Motor neuron (in vitro differentiated cells): Measurements from ENCODE around the gene SLC35E2B. TPM values are rescaled to one million over a fixed set of nuclear protein-coding genes. Genes with fewer than 3 reads are reported as not detected.
A peak's percentile ranks its signal among the peaks of the same experiment; 100 is the strongest.

Source experiments
- ATAC-seq, 8 experiments: fragments of 200-7000 bp; cut with Tn5 transposase; replicated peaks in 6 of 8; 2 replicates each; pipeline ENCODE4 v1.8.0; 2021; ENCODE audit warnings: mild to moderate bottlenecking in 8 of 8, moderate library complexity in 8 of 8
- H3K27ac ChIP-seq, 2 donors: fragments of 250-450 bp; sonication (Bioruptor Pico); 2 replicates each; pipeline ENCODE4 v1.9.0; 2021; ENCODE audit warnings: antibody characterized with exemption in 2 of 2, mild to moderate bottlenecking in 2 of 2, moderate library complexity in 1 of 2
- H3K4me1 ChIP-seq, 2 donors: fragments of 250-450 bp; sonication (Bioruptor Pico); replicated peaks in 1 of 2; 2 replicates each; pipeline ENCODE4 v1.6.1; 2021; ENCODE audit warnings: antibody characterized with exemption in 2 of 2, mild to moderate bottlenecking in 2 of 2, moderate library complexity in 1 of 2
- H3K4me3 ChIP-seq, 5 donors: fragments of 250-450 bp; sonication (Bioruptor Pico); 2 replicates each; pipeline ENCODE4 v1.9.0; 2021; ENCODE audit warnings: antibody characterized with exemption in 5 of 5, mild to moderate bottlenecking in 5 of 5, moderate library complexity in 4 of 5
- WGBS, 10 experiments: fragments of 450-650 bp; shearing (Covaris generic); methylation state at CpG; one replicate each; pipeline ENCODE4 v1.0.0; 2022; 5-methylcytosine and 5-hydroxymethylcytosine counted together
- in situ Hi-C, 9 experiments: fragments of 400-800 bp; cut with MboI; loops; one replicate each; pipeline ENCODE4 v1.15.0; 2021; ENCODE audit warnings: low sequenced_read_pairs in 9 of 9, low pct_unique_long_range_greater_than_20kb in 2 of 9; ENCODE audit not compliant: unreplicated experiment in 9 of 9
- total RNA-seq, 8 experiments: library from RNA; unstranded; fragments of 300-600 nt; gene quantifications; 2 replicates each; pipeline versions ENCODE4 v1.2.3 to v1.2.4, GENCODE V29; 2022

SLC35E2B gene
- total RNA-seq, 8 experiments from 2014 or later = 35.5 to 98.7 (median 58.9) TPM

- H3K27ac ChIP-seq = no peak overlapping the region
- WGBS, 10 experiments = 61 to 80% (median 64%) methylated on average over 1 to 13 of the region's 14 CpGs; no CpG with 5 or more reads in 7 of the 10 experiments
- H3K4me1 ChIP-seq = peaks cover 7 to 8% of the 10 kb centered on the region in 2 donors
- no peak for ATAC-seq
- no peak overlapping the region for H3K4me3 ChIP-seq
- in situ Hi-C loops = no loop called here
These were observed 72.7 kb downstream of the SLC35E2B start for GRCh38 chr1:1619917-1620361.

- Histone ChIP-seq H3K27ac (no peak overlapping the region), H3K4me3 (no peak overlapping the region), H3K4me1 (peaks cover 14% of the 10 kb centered on the region in 2 donors)
- ATAC-seq = no peak
- WGBS, 10 experiments = 67 to 100% (median 93%) methylated on average over 1 to 6 of the region's 9 CpGs; no CpG with 5 or more reads in 4 of the 10 experiments
- in situ Hi-C loops = no loop called here
These were observed 74.1 kb downstream of the SLC35E2B start for GRCh38 chr1:1618396-1619068.

- WGBS, 10 experiments = 50 to 100% (median 88%) methylated on average over 2 to 6 of the region's 6 CpGs; no CpG with 5 or more reads in 5 of the 10 experiments
- H3K27ac ChIP-seq = no peak overlapping the region
- no peak for ATAC-seq
- peaks cover 15 to 16% of the 10 kb centered on the region in 2 donors for H3K4me1 ChIP-seq
- in situ Hi-C loops = no loop called here
- no peak overlapping the region for H3K4me3 ChIP-seq
These were observed 74.7 kb downstream of the SLC35E2B start for GRCh38 chr1:1617925-1618324.

- H3K27ac ChIP-seq = no peak overlapping the region
- in situ Hi-C loops = no loop called here
- WGBS, 10 experiments = 67 to 100% (median 92%) methylated on average over 1 to 10 of the region's 11 CpGs
- ATAC-seq = no peak
- H3K4me1 ChIP-seq = peaks cover 15 to 16% of the 10 kb centered on the region in 2 donors
- no peak overlapping the region for H3K4me3 ChIP-seq
These were observed 75.1 kb downstream of the SLC35E2B start for GRCh38 chr1:1617516-1617915.

GRCh38 chr1:1616838-1617237, 75.8 kb downstream of the SLC35E2B start:
- WGBS, 10 experiments = 60 to 100% (median 74%) methylated on average over 1 to 11 of the region's 19 CpGs; no CpG with 5 or more reads in 4 of the 10 experiments
- H3K4me3 ChIP-seq = peak overlapping the region; percentile 87 to 99 (median 96)
- H3K27ac ChIP-seq = no peak overlapping the region
- peaks cover 15 to 16% of the 10 kb centered on the region in 2 donors for H3K4me1 ChIP-seq
- in situ Hi-C loops = no loop called here
- ATAC-seq = no peak

- 4 to 30% (median 20%) methylated on average over 2 to 19 of the region's 80 CpGs; no CpG with 5 or more reads in 4 of the 10 experiments for WGBS, 10 experiments
These were observed 76.4 kb downstream of the SLC35E2B start for GRCh38 chr1:1616045-1616790.

GRCh38 chr1:1615256-1616044, 77.1 kb downstream of the SLC35E2B start, which contains the start of gene MIB2:
Gene MIB2, plus strand, starts transcription at chr1:1615500. Its CDS starts 7,953 bp downstream, at chr1:1623453.
- H3K4me3 ChIP-seq = peak within 1 kb of the TSS; percentile 87 to 99 (median 96)
- ATAC-seq = peak; percentile 73 to 90 (median 84)
- WGBS, 10 experiments = 0% methylated on average over 50 of the region's 107 CpGs; no CpG with 5 or more reads in 9 of the 10 experiments
- peaks cover 15 to 16% of the 10 kb centered on the region in 2 donors for H3K4me1 ChIP-seq
- peak within 1 kb of the TSS; percentile 100 for H3K27ac ChIP-seq
- in situ Hi-C loops = no loop called here

More at GRCh38 chr1:1616045-1616790, 76.4 kb downstream of the SLC35E2B start:
- H3K27ac ChIP-seq = peak overlapping the region; percentile 100
- peak; percentile 18 to 48 (median 26) for ATAC-seq
- H3K4me1 ChIP-seq = peaks cover 15 to 16% of the 10 kb centered on the region in 2 donors
- in situ Hi-C loops = no loop called here
- peak overlapping the region; percentile 87 to 99 (median 96) for H3K4me3 ChIP-seq

- Histone ChIP-seq H3K4me1 (peaks cover 15 to 16% of the 10 kb centered on the region in 2 donors), H3K27ac (peak overlapping the region; percentile 38 to 100), H3K4me3 (peak overlapping the region; percentile 87 to 99 (median 96))
- WGBS, 10 experiments = 0 to 1% (median 0%) methylated on average over 1 to 17 of the region's 23 CpGs; no CpG with 5 or more reads in 4 of the 10 experiments
- peak in 1 of 8 experiments; percentile 0 for ATAC-seq
- in situ Hi-C loops = no loop called here
These were observed 77.7 kb downstream of the SLC35E2B start for GRCh38 chr1:1614954-1615255.

- peaks cover 15 to 16% of the 10 kb centered on the region in 2 donors for H3K4me1 ChIP-seq
- WGBS, 10 experiments = 6 to 37% (median 14%) methylated on average over 2 to 26 of the region's 30 CpGs; no CpG with 5 or more reads in 2 of the 10 experiments
- H3K27ac ChIP-seq = peak overlapping the region; percentile 38 to 100
- peak in 4 of 8 experiments; percentile 0 to 10 (median 4) for ATAC-seq
- peak overlapping the region; percentile 87 to 99 (median 96) for H3K4me3 ChIP-seq
- in situ Hi-C loops = no loop called here
These were observed 78.2 kb downstream of the SLC35E2B start for GRCh38 chr1:1614204-1614953.

- 68 to 81% (median 74%) methylated on average over 5 to 11 of the region's 11 CpGs for WGBS, 10 experiments
- Histone ChIP-seq H3K4me1 (peaks cover 15 to 16% of the 10 kb centered on the region in 2 donors), H3K4me3 (peak overlapping the region; percentile 87 to 99 (median 96)), H3K27ac (no peak overlapping the region)
- in situ Hi-C loops = no loop called here
- no peak for ATAC-seq
These were observed 79.0 kb downstream of the SLC35E2B start for GRCh38 chr1:1613509-1614082.

GRCh38 chr1:1612104-1612400, 80.5 kb downstream of the SLC35E2B start:
- H3K4me3 ChIP-seq = no peak overlapping the region
- in situ Hi-C loops = no loop called here
- H3K27ac ChIP-seq = no peak overlapping the region
- H3K4me1 ChIP-seq = peaks cover 14% of the 10 kb centered on the region in 2 donors
- 40 to 100% (median 82%) methylated on average over 1 to 3 of the region's 3 CpGs; no CpG with 5 or more reads in 2 of the 10 experiments for WGBS, 10 experiments
- ATAC-seq = no peak

GRCh38 chr1:1610796-1611195, 81.8 kb downstream of the SLC35E2B start:
- H3K4me1 ChIP-seq = peaks cover 7 to 9% of the 10 kb centered on the region in 2 donors
- no peak overlapping the region for H3K4me3 ChIP-seq
- in situ Hi-C loops = no loop called here
- no peak overlapping the region for H3K27ac ChIP-seq
- ATAC-seq = no peak
- 19 to 82% (median 65%) methylated on average over 2 to 7 of the region's 9 CpGs; no CpG with 5 or more reads in 3 of the 10 experiments for WGBS, 10 experiments
